C4-2B (cell line): ENCODE data around the gene RILPL1.

Experiments
- CTCF ChIP-seq: fragments of 450-650 bp; conservative IDR thresholded peaks from 2 replicates; pipeline ENCODE4 v1.5.1; 2017; ENCODE audit warnings: mild to moderate bottlenecking
- ZFX ChIP-seq: fragments of 450-650 bp; IDR thresholded peaks from 2 replicates; pipeline ENCODE4 v1.6.1; 2017

GRCh38 chr12:123491056-123491455 is 42.5 kb downstream of the RILPL1 start:
- TF ChIP-seq CTCF (no peak), ZFX (no peak)
